ENCODE results near the gene AUTS2.

AUTS2 gene

DNA sequence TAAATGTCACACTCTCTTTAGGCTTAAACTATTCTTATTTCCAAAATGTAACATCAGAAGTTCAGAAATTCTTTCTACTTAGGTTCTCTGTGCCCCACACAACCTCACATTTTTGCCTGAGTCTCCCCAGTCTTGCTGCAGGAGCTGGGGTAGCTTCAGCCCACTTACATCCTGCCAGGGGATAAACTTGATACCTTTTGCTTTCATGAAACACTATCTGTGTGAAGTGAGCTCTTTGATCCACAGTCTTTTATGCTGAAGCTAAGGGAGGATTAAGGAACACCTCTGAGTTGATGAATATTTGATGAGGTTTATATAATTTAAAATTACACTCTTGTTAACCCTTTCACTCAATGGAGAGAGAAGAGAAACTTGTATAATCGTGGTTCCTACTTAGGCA, 341.0 kb downstream of the AUTS2 start:
- no peak for DNase-seq (ENCODE audit: low read depth)

DNA sequence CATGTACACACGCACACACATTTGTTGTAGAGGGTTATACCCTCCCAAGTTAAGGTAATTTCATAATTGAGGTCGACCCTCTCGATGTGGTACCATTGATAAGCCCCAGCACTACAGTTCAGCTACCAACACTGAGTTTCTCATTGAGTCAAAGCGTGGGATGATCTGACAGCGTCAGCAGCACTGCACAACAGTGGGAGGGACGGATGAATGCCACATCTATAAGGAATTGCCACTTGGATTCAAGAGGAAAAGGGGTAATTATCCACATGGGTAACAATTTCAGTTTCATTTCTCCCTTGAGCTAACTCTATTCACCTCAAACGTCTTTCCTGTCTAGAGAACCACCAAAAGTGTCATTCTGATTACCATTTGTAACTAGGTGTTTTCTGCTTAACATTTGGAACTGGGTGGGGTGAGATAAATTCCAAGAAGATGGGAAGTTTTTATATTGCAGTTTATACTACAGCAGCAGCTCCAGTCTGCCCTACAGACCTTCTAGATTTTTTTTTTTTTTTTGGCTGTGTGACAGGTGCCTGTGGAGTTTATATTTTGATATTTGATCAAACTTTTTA, 342.9 kb downstream of the AUTS2 start:
- no peak for DNase-seq (ENCODE audit: low read depth)

DNA sequence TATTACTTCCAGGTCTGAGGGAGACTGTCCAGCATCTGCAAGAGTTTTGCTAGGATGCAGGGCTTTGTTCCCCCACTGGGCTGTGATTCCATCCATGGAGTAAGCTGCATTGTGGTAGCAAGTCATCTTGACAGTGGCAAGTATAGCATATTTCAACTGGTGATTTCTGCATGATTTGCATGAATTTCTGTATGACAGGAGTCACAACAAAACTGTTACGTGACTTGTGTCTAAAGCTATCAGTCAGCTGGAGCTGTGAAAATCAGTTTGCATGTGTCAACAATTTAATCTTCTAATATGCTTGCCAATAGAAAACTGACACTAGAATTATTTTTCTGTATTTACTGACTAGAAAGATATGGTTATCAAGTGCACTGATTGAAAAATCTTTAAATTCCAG, 344.3 kb downstream of the AUTS2 start:
- DNase-seq (ENCODE audit: low read depth), result no peak

DNA sequence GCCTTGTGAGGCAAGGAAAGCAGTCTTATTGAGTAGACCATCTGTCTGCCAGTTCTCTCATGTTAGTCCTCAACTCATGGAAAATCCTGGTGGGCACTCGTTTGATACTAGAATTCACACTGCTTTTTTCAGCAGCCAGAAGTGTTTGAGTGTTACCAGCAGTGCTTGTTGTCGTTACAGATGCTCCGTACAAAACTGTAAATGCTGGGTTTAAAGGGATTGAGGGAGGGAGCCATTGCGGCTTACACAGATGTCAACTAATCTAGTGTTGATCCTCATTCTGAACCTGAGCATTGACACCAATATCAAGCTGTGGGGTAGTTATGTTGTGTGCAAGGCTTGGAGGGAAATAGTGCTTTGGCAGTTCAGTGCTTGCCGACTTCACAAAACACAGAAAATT, 348.6 kb downstream of the AUTS2 start:
- DNase-seq (ENCODE audit: low read depth), result no peak

DNA sequence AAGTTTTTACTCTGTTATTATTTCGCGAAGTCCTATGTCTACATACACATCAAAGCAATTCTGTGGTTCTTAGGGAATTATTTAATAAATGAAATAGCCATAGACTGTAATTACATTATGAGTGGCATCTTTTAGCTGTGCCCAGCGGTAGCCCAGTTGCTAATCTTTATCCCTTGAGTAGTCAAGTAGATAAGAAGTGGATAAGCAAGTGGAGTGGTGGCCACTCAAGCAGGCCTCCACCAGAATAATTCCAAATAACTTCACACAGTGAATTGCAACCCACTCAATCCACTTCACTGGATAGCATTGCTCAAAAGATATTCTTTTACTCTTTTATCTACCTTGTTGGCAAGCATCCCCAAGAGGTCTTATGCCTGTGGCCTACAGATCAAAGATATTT, 349.7 kb downstream of the AUTS2 start:
- DNase-seq (ENCODE audit: low read depth), result no peak

DNA sequence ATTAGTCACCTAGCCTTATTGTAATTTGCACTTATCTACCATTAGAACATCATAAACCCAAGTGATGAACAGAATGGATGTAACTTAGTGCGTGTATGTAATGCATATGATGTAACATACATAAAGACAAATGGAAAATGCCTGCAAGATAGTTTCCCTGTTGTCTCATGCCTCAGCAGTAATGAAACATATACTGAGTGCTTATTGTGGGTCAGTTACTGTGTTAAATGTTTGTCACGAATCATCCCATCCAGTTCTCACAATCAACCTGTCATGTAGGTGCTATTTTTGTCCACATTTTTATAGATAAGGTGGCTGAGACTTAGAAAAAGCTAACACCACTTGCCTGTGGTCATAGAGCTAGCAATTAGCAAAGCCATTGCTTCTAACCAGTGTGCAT, 350.8 kb downstream of the AUTS2 start:
- DNase-seq (ENCODE audit: low read depth), result no peak

DNA sequence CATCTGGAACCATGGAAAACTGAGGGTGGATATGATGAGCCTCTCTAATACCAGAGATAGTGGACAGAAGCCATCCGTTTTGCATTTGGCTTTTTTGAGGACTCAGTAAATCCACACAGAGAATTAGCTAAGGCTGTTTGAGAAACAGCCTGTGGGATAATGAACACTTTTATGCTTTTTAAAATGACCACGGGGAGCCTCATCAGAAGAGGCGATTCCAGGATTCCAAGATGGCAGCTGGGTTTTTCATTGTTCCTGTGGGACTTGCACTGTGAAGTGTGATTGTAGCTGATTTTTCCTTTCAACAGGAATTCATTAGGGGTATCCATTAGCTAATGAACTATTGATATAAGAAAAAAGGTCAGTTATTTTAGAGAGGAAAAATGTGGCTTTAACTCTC, 353.2 kb downstream of the AUTS2 start:
- no peak for DNase-seq (ENCODE audit: low read depth)

DNA sequence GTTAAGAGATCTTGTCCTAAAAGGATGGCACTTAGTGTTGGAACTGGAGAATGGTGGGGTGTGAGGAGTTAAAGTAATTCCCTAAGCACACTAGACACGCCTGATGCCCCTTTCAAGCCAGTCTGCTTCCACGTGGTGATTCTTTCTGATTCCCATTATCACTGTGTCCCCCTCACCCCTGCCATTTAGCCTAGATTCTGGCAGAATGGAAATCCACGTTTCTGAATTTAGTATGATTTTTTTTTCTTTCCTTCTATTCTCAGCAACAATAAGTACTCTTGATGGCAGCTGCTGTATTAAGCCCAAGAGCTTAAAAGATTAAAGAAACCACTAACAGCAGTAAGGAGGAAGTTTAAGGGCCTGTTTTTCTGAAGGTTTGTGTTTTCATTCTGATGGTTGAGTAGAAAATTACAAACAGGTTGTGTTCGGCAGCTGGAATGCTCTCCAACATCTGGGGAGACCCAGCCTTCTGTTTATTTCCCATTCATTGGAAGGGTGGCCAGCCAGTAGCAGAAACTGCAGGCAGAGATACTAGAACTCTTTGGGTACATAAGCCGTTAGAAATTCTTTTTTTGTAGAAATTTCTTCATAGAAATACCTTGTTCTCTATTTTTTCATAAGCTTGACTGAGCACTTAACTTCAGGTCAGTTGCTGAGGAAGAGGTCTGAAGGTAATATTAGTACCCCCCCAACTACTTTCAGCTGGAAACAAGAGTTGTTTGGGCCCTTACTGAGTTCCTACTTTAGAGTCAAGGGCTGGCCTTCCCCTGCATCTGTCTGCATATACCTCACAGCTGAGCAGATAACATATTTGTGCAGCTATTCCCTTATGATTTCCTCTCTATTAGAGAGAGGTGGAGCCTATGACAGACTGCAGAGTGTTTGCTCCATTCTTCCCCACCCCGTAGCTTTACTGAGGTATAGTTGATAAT, 355.1 kb downstream of the AUTS2 start:
- DNase-seq (ENCODE audit: low read depth), result no peak

DNA sequence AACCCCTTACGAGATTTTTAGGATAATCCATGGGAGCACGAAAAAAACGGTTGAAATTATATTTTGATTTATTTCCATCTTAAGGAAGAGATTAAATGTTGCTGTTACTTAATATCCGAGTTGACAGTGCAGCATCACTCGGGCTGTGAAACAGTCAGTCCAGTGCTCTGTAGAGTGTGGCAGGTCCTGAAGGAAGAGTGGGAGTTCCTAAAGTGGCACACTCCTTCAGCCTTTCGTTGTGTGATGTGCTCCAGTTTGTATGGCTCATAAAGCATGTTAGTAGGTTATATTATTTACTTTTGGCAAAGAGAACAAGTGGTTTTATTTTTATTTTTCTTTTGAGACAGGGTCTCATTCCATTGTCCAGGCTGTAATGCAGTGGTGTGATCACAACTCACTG, 358.3 kb downstream of the AUTS2 start:
- no peak for DNase-seq (ENCODE audit: low read depth)

DNA sequence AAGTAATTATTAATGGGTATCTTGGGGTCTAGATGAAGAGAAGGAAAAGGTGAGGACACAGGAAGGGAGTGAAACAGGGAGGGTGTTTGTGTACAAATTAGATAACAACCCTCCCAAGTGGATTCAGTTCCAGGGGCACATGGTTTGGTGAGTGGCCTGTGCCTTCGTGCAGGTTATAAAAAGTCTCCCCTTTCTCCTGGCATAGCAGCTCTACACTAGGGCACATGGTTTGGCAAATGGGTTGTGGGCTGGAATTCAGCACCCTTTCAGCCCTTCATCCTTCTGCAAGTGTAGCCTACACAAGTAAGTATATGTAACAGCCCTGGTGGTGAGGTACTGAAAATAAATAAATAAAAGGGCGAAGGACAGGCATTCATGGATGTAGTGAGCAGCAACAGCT, 359.4 kb downstream of the AUTS2 start:
- no peak for DNase-seq (ENCODE audit: low read depth)

DNA sequence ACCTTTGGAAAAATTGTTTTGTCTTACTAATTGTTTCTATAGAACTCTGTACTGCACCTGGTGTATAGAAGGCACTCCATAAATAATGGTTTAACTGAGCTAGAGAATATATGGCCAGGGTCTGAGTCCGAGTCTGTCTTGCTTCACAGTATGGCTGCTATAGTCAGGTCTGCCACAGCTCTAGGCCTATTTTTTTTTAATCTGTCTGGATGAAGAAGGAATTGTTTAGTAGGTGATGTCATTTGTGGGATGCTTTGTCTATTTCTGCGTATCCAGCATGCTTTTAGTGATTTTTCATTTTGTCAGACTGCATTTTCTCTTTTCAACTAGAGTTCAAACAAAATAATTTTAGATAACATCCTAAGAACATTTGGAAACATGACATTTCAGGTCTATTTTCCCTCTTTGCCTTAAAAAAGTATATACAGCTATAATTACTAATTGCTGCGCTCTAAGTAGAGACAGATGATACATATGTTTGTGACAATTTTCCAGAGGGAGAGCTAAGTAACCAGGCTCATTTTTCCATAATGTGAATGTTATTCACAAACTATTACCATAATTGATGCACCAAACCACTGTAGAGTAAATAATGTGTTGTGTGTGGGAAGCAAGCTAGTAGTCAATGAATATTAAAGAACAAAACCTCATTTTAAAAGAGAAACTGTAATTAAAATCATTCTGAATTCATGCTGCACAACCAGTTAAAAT, 361.7 kb downstream of the AUTS2 start:
- DNase-seq (ENCODE audit: low read depth), result no peak

DNA sequence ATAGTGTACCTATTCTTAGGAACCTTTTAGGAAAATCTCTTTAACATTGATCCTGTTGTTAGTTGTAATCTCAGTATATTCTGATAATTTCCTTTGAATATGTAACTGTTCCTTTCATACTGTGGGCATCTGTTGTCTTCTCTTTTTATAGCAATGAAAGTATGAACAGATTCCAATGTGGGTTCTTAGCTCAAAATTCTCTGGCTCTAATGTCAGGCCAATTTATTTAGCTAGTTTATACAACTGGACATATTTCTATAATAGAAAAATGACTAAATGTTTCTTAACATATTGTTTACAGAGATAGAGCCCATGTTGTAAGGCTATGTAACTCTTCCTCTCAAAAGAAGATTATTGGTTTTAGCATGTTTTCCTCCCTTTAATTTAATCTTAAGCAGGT, 363.2 kb downstream of the AUTS2 start:
- DNase-seq (ENCODE audit: low read depth), result no peak

DNA sequence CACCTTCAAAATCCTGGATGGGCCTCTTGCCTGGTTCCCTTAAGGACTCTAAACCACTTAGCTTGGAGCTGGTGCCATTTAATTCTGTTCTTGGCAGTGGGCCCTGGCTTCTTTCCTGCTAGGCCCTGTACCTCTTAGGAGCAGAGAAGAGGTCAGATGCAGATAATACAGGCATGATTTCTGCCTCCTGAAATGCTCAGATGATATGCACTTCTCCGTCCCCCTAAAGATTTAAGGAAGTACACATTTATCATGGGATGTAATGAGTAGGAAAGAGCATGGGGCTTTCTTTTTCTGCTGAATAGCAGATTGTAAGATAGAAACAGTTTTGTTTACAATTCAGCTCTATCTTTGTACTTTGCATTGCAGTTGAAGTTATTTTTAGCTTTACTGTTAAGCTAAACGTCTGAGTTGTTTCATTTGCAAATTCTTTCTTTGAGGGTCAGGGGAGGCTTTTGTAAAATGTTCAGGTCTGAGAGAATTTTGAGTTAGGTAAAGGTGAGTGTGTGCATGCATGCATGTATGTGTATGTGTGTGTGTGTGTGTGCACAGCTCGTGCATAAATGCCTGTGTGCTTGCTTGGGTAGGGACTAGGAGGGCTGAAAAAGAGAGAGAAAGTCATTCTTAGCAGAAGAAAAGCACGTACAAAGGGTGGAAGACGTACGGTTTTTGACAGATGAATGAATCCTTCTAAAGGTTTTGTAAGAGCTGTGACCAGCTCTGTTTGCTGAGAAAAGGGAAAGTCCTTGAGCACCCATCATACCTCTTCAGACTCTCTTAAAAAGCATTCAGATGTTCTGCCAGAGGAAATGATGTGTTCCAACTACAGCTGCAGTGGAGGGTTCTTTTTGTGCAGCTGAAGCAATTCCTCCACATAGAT, 364.2 kb downstream of the AUTS2 start:
- DNase-seq (ENCODE audit: low read depth), result no peak

DNA sequence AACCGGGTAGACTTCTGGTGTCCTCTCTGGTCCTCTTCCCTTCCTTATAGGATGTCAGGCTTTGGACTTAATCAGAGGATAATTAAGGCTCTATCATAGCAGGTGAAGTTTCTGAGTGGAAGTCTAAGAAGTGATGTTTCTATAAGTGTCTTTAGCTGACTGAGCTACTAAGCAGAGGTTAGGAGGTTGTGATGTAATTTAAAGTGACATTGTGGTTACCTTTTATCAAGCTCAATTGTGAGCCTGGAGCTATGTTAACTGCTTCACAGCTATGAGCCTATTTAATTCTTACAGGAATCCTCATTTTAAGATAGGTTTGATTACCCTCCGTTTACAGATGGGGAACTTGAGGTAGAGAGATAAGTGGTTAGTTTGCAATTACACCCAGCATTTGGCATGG, 365.1 kb downstream of the AUTS2 start:
- no peak for DNase-seq (ENCODE audit: low read depth)

DNA sequence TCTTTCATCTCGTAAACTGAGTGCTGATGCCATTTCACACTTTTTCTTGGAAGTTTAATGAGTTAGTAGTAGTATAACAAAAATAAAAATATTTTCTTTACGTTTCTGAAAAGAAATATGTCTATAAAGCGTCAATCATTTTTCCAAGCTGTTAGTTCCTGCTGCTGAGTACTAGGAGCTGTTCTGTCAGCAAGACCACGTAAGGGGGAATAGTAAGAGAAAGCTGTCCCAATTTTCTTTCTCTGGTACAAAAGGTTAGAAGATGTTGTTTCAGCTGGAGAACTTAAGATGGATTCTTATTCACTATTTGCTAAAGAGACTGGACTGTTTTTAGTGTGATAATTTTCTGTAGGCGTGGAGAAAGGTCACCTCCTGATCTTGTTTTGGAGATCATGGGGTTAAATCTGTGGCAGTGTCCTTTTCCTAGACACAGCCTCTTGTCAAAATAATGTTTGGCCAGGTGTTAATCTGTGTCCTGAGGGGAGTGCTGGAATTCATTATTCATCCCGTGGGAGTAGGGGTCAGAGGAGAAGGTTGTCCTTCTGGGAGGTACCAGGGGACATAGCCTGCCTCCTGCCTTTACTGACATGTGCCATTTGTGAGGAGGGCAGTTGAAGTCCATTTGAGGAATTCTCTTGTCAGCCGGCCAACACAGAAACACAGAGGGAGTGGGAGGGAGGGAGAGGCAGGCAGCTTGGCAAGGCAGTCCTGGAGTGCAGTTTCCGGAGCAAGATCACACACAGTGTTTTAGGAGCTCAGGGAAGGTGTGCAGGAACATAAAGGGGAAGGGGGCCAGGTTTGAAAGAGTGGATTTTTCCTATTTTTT, 368.7 kb downstream of the AUTS2 start:
- no peak for DNase-seq (ENCODE audit: low read depth)

DNA sequence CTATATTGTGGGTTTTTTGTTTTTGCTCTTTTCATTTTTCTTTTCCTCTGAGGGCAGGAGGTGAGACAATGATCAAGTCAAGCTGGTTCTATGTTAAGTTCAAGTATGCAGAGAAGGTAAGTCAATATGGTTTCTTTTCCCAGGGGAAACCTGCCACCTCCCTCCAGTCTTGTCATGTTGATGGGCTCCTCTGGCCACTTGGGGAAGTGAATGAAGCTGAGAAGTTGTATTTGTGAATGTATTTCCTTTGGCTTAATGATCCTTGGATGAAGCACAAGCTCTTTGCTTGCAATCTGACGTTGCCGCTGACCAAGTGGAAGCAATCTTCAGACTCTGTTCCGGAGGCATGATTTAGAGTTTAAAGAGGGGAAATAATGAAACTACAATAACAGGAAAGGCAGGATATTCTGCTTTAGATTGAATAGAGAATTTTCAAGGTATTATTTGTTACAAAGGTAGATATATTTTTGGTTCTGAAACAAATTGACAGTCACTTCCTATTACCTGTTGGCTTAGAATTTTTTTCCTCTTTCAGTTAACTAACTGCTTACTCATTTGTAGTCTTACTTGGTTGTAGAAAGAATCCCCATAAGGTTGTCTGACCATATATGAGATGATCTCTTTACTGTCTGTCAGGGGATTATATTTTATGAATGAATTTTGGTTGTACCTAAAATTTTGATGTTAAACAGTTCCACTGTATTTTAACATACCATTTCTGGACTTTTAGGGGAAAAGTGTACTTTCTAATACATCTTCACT, 369.6 kb downstream of the AUTS2 start:
- no peak for DNase-seq (ENCODE audit: low read depth)

DNA sequence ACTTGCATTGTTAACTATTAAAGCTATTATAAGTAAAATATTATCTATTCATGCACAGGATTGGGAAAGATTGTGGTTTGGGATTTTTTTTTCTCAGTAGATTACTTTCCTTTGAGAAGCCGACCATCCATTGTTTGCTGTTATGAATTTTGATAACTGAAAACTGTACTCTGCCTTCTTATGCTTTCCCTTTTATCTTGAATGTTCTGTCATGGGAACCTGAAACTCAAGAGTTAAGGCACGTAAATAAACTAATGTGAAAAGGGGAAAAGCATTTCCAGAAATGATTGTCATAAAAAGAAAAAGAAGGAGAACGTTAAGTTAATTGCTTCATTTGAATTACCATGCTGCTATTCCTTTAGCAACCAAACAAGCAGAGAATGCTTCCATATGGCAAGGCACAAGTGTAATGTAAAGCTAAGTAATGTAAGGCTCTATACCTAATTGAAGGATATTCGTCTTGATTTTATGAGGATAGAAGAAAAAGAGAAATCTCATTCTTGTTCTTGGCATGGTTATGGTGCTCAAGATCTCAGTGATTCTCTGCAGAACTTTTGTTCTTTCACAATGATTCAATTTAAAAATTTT, 370.8 kb downstream of the AUTS2 start:
- DNase-seq (ENCODE audit: low read depth), result no peak

DNA sequence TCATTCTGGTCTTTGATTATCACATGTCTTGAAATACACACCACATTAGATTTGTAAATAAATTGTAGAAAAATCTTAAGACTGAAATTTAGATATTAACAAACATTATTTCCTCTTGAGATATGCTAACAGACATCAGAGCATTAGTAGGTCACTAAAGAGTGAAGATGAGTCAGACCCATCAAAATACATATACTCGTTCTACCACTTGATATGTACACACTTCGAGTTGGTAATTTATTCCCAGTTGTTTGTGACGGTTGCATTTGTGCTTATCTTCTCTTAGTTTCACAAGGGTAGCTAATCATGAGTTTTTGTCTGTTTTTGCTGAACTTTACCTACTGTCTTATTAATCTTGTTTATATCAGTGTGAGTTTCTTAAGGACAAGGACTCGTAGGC, 383.4 kb downstream of the AUTS2 start:
- DNase-seq (ENCODE audit: low read depth), result no peak

DNA sequence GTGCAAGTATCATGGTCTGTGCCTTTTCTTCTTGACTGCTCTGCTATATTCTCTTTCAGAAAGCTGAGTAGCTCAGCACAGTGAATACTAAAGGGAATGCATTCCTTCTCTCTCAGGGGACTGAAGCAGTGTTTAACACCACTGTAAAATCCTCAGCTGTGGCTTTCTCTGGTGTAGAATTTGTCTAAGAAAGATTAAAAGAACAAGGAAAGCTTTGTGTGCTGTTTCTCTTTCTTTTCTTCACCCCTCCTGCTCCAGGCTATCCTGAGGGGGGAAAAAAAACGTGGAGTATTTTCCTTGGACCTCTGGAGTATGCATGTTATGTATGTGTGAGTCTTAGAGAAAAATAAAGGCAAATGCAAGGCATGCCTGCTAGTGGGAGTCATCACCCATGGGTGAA, 383.9 kb downstream of the AUTS2 start:
- no peak for DNase-seq (ENCODE audit: low read depth)

DNA sequence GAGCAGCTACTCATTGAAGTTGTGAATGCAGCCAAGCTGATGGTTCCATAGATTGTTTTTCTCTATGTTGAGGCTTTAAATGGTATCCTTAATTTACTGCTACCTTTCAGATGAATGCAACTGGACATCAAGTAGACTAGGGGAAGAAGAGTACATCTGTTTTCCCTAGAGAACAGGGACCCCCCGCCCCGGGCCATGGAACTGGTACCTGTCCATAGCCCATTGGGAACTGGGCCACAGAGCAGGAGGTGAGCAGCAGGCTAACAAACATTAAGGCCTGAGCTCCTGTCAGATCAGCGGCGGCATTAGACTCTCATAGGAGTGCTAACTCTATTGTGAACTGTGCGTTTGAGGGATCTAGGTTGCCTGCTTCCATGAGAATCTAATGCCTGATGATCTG, 391.3 kb downstream of the AUTS2 start:
- DNase-seq (ENCODE audit: low read depth), result no peak
